Natural killer cell (primary cell): ENCODE data around the gene AKAP13. TPM values are rescaled to one million over a fixed set of nuclear protein-coding genes. Genes with fewer than 3 reads are reported as not detected.

Source experiments
- ATAC-seq, 3 donors: fragments of 150-1000 bp in 2 of 3; fragments of 200-7000 bp in 1 of 3; cut with Tn5 transposase; 1 replicate in 1 of 3; 2 replicates in 2 of 3; pipeline ENCODE4 v1.10.0; 2021; ENCODE audit warnings: mild to moderate bottlenecking in 2 of 3, moderate library complexity in 2 of 3
- DNase-seq, 2 donors: peaks; one replicate each; pipeline versions ENCODE4 v3.0.0 to v3.0.0-alpha.2; 2013 to 2021; ENCODE audit warnings: mixed read lengths in 1 of 2
- H3K27ac ChIP-seq: one replicate; pipeline ENCODE4 v1.5.1; 2013; ENCODE audit warnings: mild to moderate bottlenecking, low read length
- H3K27me3 ChIP-seq: one replicate; pipeline ENCODE4 v1.6.1; 2013; ENCODE audit warnings: low read length; ENCODE audit not compliant: control insufficient read depth, insufficient read depth
- H3K36me3 ChIP-seq: one replicate; pipeline ENCODE4 v1.6.1; 2013; ENCODE audit warnings: low read length; ENCODE audit not compliant: control insufficient read depth, insufficient read depth
- H3K4me1 ChIP-seq: one replicate; pipeline ENCODE4 v1.6.1; 2013; ENCODE audit warnings: low read length; ENCODE audit not compliant: control insufficient read depth, insufficient read depth
- H3K4me3 ChIP-seq: one replicate; pipeline ENCODE4 v1.5.1; 2013; ENCODE audit warnings: low read length
- H3K9me3 ChIP-seq: one replicate; pipeline ENCODE4 v1.6.1; 2013; ENCODE audit warnings: low read length; ENCODE audit not compliant: control insufficient read depth, insufficient read depth
- H3K27ac Mint-ChIP-seq, 2 donors: one replicate each; pipeline ENCODE4 v1.8.0; 2022; ENCODE audit warnings: mild to moderate bottlenecking in 2 of 2, mixed read lengths in 2 of 2, moderate library complexity in 1 of 2
- H3K27me3 Mint-ChIP-seq, 2 donors: one replicate each; pipeline ENCODE4 v1.8.0; 2022; ENCODE audit warnings: low read depth in 2 of 2, mixed read lengths in 2 of 2
- H3K36me3 Mint-ChIP-seq: one replicate; pipeline ENCODE4 v1.8.0; 2022; ENCODE audit warnings: mixed read lengths
- H3K4me1 Mint-ChIP-seq, 2 donors: one replicate each; pipeline ENCODE4 v1.8.0; 2022; ENCODE audit warnings: mixed read lengths in 2 of 2
- H3K4me3 Mint-ChIP-seq: one replicate; pipeline ENCODE4 v1.8.0; 2022; ENCODE audit warnings: mild to moderate bottlenecking, moderate library complexity, mixed read lengths
- H3K9me3 Mint-ChIP-seq, 2 donors: one replicate each; pipeline ENCODE4 v1.8.0; 2022; ENCODE audit warnings: mixed read lengths in 2 of 2
- CTCF ChIP-seq: fragments of 200-600 bp; IDR thresholded peaks from one replicate; pipeline ENCODE4 v1.8.0; 2022; ENCODE audit warnings: antibody characterized with exemption
- whole genome bisulfite sequencing: methylation state at CpG from one replicate; pipeline ENCODE4 v1.1.7; 2013; ENCODE audit warnings: missing lambda C conversion rate; ENCODE audit not compliant: insufficient coverage; 5-methylcytosine and 5-hydroxymethylcytosine counted together
- intact Hi-C: fragments of 100-400 bp; cut with micrococcal nuclease; formaldehyde crosslinking; loops from one replicate; pipeline ENCODE4 v1.14.2; 2022
- total RNA-seq, 4 donors: library from RNA; stranded (reverse); fragments of 120-200 nt in 1 of 4; gene quantifications; one replicate each; pipeline versions ENCODE4 v1.2.3 to v1.2.4, GENCODE V29; 2013 to 2022

The AKAP13 gene
- total RNA-seq, 3 donors from 2014 or later (not counting 1 experiment from before 2014, with no cell fraction given), result 573 to 661 (median 647) TPM

DNA sequence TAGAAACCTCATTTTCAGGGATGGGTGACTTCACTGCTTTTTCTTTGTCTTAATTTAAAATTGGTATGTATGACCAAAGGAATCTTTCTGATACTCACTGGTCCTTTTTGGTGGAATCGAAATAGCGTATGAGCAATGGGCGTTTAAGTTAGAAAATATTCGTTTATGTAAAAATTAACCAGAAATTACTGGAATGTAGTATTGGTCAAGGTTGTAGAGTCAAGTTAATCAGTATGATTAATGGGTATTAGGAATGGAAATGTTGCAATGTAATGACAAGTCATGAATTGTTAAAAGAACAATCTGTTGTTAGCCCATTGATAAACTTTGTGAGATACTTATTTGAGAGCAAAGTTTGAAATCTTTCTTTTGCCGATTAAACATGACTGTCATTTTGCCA lies 36.9 kb downstream of the AKAP13 start:
- Mint-ChIP-seq H3K9me3 (no peaks in the 10 kb centered on the region), H3K27ac (no peak overlapping the region)
- H3K36me3 ChIP-seq, result no peaks in the 10 kb centered on the region

DNA sequence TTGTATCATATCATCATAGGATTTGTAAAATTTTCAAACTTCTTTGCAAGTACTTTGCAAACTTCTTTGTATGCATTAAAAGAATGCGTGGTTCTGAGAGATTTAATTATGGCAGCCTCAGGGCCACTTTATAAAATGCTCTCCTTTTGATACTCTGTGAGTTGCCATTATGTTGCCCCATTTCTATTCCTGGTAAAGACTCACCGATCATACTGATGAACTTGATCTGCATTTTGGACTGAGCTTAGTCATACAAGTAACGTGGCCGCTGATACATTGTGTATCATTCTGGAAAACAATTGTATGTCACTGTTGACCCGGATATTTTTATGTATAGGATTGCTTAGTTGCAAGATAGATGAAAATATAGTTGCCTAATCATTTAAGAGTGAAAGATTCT lies 38.8 kb downstream of the AKAP13 start:
- TF ChIP-seq CTCF, result no peak
- H3K4me3 Mint-ChIP-seq, result no peak overlapping the region
- H3K36me3 Mint-ChIP-seq, result no peaks in the 10 kb centered on the region
- H3K27ac ChIP-seq, result no peak overlapping the region
- no peaks in the 10 kb centered on the region for H3K36me3 ChIP-seq
- H3K4me1 Mint-ChIP-seq, result peaks cover 48 to 51% of the 10 kb centered on the region in 2 donors
- intact Hi-C loops, result no loop called here
- ATAC-seq (no peak), DNase-seq (no peak)
- H3K4me1 ChIP-seq, result peaks cover 5% of the 10 kb centered on the region
- 84% methylated on average over 5 of the region's 5 CpGs for WGBS
- no peaks in the 10 kb centered on the region for H3K9me3 ChIP-seq
- no peaks in the 10 kb centered on the region for H3K27me3 Mint-ChIP-seq
- no peak overlapping the region for H3K27ac Mint-ChIP-seq
- H3K9me3 Mint-ChIP-seq, result no peaks in the 10 kb centered on the region
- H3K27me3 ChIP-seq, result no peaks in the 10 kb centered on the region
- H3K4me3 ChIP-seq, result no peak overlapping the region

More for the DNA sequence above, 36.9 kb downstream of the AKAP13 start:
- TF ChIP-seq CTCF, result no peak
- Mint-ChIP-seq H3K4me1 (peaks cover 55 to 56% of the 10 kb centered on the region in 2 donors), H3K36me3 (no peaks in the 10 kb centered on the region), H3K27me3 (no peaks in the 10 kb centered on the region), H3K4me3 (no peak overlapping the region)
- intact Hi-C loops, result no loop called here
- WGBS, result 98% methylated on average over 5 of the region's 5 CpGs
- no peak overlapping the region for H3K27ac ChIP-seq
- ATAC-seq (no peak), DNase-seq (no peak)
- peaks cover 13% of the 10 kb centered on the region for H3K4me1 ChIP-seq
- H3K9me3 ChIP-seq, result no peaks in the 10 kb centered on the region
- H3K4me3 ChIP-seq, result no peak overlapping the region
- H3K27me3 ChIP-seq, result no peaks in the 10 kb centered on the region

DNA sequence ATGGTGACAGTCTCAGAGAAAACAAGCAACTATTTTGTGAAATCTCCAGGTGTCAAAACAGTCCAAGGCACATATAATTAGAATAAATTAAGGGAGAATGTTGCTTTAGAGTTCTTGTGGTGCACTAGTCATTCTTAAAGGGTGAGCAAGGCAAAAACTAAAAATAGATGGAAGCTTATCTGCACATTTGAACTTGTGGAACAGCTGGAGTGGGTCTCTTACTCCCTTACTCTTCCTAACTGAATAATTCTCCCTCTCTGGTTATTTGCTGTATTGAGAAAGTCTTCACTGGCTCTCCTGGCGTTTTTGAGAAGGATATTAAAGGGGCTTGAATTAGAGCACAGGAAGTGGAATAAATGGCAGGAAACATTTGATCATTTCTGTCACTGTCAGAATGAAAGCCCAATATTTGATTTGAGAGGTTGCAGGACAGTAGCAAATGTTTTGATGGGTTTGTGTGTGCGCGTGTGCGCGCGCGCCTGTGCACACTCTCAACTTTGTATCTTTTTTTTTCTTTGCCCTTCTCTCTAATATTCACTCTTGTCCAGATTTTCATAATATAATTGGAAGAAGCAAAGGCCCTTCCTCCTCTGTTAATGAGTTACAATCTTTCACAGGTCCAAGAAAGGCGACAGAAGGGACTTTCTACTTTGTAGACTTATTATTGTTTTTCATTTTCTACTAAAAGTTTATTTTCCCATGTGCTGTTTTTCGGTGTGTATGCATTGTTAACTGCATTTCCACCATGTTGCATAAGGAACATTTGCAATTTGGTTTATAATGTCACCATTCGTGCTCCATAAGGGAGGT lies 40.9 kb downstream of the AKAP13 start:
- ATAC-seq (no peak), DNase-seq (no peak)
- Mint-ChIP-seq H3K27me3 (no peaks in the 10 kb centered on the region), H3K36me3 (no peaks in the 10 kb centered on the region), H3K9me3 (no peaks in the 10 kb centered on the region), H3K27ac (no peak overlapping the region), H3K4me3 (no peak overlapping the region), H3K4me1 (peaks cover 38 to 49% of the 10 kb centered on the region in 2 donors)
- TF ChIP-seq CTCF, result no peak
- Histone ChIP-seq H3K9me3 (no peaks in the 10 kb centered on the region), H3K4me1 (peaks cover 5% of the 10 kb centered on the region), H3K27me3 (no peaks in the 10 kb centered on the region), H3K27ac (no peak overlapping the region), H3K4me3 (no peak overlapping the region), H3K36me3 (no peaks in the 10 kb centered on the region)
- WGBS, result 57% methylated on average over 2 of the region's 10 CpGs
- intact Hi-C loops, result no loop called here

DNA sequence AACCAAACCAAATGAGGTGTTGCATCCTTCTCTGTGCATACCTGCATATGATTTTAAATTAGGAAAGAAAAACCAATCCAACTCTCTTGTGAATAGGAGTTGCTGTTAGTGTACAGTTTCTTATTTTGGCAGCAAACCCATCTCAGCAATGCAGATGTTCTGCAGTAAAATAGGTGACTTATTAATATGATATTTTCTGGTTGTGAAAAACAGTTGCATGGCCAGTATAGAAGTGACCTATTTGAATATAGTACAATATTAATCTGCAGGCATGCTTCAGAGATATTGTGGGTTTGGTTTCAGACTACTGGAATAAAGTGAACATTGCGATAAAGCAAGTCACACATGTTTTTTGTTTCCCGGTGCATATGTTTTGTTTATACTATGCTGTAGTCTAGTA lies 42.2 kb downstream of the AKAP13 start:
- Mint-ChIP-seq H3K4me1 (peaks cover 38 to 54% of the 10 kb centered on the region in 2 donors), H3K9me3 (no peaks in the 10 kb centered on the region), H3K27me3 (no peaks in the 10 kb centered on the region), H3K4me3 (no peak overlapping the region), H3K27ac (no peak overlapping the region), H3K36me3 (no peaks in the 10 kb centered on the region)
- H3K27me3 ChIP-seq, result no peaks in the 10 kb centered on the region
- intact Hi-C loops, result no loop called here
- H3K27ac ChIP-seq, result no peak overlapping the region
- no peaks in the 10 kb centered on the region for H3K36me3 ChIP-seq
- H3K9me3 ChIP-seq, result no peaks in the 10 kb centered on the region
- H3K4me1 ChIP-seq, result peaks cover 5% of the 10 kb centered on the region
- H3K4me3 ChIP-seq, result no peak overlapping the region
- WGBS, result 95% methylated on average over 2 of the region's 2 CpGs
- no peak for TF ChIP-seq CTCF
- no peak for ATAC-seq
- DNase-seq, result no peak
